Fibroblast of villous mesenchyme (primary cell): ENCODE measurements around the gene INPP5A. TPM values are rescaled to one million over a fixed set of nuclear protein-coding genes. Genes with fewer than 3 reads are reported as not detected.

ENCODE experiments used
- DNase-seq: peaks from one replicate; pipeline ENCODE4 v3.0.0-alpha.2; 2010; ENCODE audit warnings: low read depth
- H3K4me3 ChIP-seq: 2 replicates; pipeline ENCODE4 v1.5.1; 2011; ENCODE audit warnings: low read depth, mild to moderate bottlenecking, low read length
- CTCF ChIP-seq: IDR thresholded peaks from 2 replicates; pipeline ENCODE4 v1.5.1; 2012; ENCODE audit warnings: low read depth, mild to moderate bottlenecking, low read length; ENCODE audit not compliant: insufficient read depth
- total RNA-seq: library from RNA; depleted of rRNA; stranded (reverse); fragments of >200 nt; gene quantifications from 2 replicates; pipeline ENCODE4 v1.2.3, GENCODE V29; 2012

The INPP5A gene
- total RNA-seq, 1 donor, result 33.2 TPM

GRCh38 chr10:132543916-132544743 lies 6.5 kb downstream of the INPP5A start:
- TF ChIP-seq CTCF, result no peak
- no peak for DNase-seq

DNA sequence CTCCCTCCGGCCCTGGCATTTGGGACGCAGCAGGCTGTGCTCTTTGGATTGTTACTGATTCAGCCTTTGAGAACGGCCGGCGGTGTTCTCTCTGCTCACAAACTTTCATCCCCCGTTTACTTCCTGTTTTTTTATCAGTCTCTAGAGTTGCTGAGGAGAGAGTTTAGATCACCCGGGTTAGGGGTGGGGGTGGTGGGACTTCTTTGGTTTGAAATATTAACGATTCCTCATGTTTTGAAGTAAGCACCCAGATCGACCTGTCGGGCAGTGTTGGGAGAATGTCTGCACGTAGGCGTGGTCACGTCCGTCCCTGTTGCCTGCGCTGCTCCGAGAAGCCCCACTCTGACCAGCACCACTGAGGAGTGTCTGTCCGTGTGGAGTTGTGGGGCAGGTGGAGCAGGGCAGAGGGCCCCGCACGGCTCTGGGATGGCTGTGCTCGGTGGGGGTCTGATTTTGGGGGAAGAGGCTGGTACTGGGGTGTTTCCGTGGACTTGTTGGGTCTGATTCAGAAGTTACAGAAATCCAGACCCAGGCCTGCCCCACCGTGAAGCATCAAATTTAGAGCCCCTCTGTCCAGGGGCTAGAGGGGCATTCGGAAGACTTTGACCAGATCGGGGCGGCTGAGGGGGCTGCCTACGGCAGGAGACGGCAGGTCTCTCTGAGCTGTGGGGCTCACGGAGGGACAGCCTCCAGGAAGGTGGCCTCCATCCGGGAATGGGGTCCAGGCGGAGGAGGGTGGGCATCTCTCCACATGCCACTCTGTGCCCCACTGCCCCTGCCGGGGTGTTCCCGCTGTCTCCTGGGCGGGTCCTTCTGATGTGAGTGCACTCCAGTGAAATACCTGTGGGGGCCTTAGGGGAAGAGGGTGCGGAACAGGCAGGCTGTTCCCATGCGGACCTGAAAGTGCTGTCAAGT lies 7.4 kb downstream of the INPP5A start:
- TF ChIP-seq CTCF, result no peak
- no peak for DNase-seq
- peak overlapping the region; percentile 16 for H3K4me3 ChIP-seq

More at GRCh38 chr10:132543916-132544743, 6.5 kb downstream of the INPP5A start:
- no peak overlapping the region for H3K4me3 ChIP-seq

DNA sequence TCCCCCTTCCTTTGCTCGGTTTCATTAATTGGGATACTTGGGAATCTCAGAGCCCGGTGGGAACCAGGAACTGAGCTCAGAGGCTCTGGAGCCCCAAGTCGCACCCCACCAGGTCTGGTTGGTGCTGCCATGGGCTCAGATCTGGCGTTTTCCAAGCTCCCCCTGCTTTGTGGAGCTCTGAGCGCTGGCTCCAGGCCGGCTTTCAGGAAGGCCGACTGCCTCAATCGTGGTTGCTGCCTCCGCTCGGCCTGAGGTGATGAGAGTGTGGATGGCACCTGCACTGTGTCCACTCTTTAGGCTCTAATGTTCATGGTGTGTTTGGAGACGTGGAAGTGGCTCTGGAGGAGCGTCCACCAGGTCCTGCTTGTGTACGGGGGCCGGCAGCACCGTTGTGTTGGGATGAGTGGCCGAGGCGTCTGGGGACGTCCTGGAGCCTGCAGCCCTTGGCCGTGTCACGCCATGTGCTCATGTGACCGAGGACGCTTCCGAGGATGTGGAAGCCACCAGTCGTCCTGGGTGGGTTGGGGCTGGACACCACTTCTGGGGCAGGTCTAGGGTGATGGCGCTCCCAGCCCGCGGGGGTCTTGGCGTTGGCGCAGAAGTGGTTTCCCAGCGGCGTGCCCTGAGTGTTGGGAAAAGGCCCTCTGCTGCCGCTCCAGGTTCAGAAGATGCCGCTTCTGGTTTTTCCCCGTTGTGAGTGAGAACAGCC lies 8.2 kb downstream of the INPP5A start:
- H3K4me3 ChIP-seq, result no peak overlapping the region
- TF ChIP-seq CTCF, result no peak
- no peak for DNase-seq

GRCh38 chr10:132546567-132547420 lies 9.2 kb downstream of the INPP5A start:
- no peak overlapping the region for H3K4me3 ChIP-seq
- DNase-seq, result no peak
- TF ChIP-seq CTCF, result no peak

- no peak overlapping the region for H3K4me3 ChIP-seq
- no peak for TF ChIP-seq CTCF
- no peak for DNase-seq
Observed at GRCh38 chr10:132547421-132547861, 9.9 kb downstream of the INPP5A start.
